Measurements from ENCODE around the gene CDKN2D. TPM values are rescaled to one million over a fixed set of nuclear protein-coding genes. Genes with fewer than 3 reads are reported as not detected.
A peak's percentile ranks its signal among the peaks of the same experiment; 100 is the strongest.

The CDKN2D gene
- total and polyA plus RNA-seq, 2 of the 13 experiments (the other 11 are each of a cell fraction or from before 2014, with no cell fraction given): 5.4 to 8.6 TPM

DNA sequence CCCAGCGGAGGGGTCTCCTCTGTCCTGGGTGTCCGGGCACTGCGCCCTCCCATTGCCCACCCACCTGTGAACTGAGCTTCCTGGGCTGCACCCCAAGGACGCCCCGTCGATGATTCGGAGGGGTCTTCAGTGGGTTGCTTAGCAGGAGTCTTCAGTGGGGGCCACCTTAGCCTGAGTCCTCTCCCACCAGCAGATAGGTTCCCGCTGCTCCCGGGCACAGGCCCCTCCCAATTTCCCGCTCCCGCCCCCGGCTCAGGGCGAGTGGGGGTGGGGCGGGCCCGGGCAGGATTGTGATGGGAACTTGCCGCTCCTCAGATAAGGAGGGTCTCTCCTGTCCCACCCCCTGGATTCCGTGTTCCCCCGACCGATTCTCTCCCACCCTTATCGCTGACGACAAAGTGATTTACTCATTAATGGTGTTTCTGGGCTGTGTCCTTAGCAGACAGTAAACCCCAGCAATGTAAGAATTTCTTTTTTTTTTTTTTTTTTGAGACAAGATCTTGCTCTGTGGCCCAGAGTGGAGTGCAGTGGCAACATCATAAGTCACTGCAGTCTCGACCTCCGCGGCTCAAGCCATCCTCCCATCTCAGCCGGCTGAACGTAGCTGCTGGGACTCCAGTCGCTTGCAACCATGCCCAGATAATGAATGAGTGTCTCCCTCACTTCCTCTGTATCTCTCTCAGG is 50.9 kb downstream of the CDKN2D start:
- H3K36me3 ChIP-seq (replicated peaks in 1 of 2; ENCODE audit: control insufficient read depth in 1 of 2, insufficient read depth in 2 of 2, low read length in 2 of 2): no peaks in the 10 kb centered on the region
- no peaks in the 10 kb centered on the region for H4K20me1 ChIP-seq (ENCODE audit: insufficient read depth, low read length)
- TF ChIP-seq NFE2 (CRISPR knock-in tag; IDR thresholded peaks at IDR 0.05): no peak
- TF ChIP-seq ZNF777 (CRISPR knock-in tag; IDR thresholded peaks at IDR 0.05): peak; percentile 84; the same call in 1 of the 2 replicates
- 0 out of 2 replicates have a peak, but pooled peaks have one; percentile 8 for TF ChIP-seq HNRNPL (IDR thresholded peaks at IDR 0.05; ENCODE audit: low read depth, low read length)
- TF ChIP-seq, protein P1, sequence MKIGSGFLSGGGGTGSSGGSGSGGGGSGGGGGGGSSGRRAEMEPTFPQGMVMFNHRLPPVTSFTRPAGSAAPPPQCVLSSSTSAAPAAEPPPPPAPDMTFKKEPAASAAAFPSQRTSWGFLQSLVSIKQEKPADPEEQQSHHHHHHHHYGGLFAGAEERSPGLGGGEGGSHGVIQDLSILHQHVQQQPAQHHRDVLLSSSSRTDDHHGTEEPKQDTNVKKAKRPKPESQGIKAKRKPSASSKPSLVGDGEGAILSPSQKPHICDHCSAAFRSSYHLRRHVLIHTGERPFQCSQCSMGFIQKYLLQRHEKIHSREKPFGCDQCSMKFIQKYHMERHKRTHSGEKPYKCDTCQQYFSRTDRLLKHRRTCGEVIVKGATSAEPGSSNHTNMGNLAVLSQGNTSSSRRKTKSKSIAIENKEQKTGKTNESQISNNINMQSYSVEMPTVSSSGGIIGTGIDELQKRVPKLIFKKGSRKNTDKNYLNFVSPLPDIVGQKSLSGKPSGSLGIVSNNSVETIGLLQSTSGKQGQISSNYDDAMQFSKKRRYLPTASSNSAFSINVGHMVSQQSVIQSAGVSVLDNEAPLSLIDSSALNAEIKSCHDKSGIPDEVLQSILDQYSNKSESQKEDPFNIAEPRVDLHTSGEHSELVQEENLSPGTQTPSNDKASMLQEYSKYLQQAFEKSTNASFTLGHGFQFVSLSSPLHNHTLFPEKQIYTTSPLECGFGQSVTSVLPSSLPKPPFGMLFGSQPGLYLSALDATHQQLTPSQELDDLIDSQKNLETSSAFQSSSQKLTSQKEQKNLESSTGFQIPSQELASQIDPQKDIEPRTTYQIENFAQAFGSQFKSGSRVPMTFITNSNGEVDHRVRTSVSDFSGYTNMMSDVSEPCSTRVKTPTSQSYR (CRISPR knock-in tag; IDR thresholded peaks at IDR 0.05; ENCODE audit: borderline replicate concordance): peak; percentile 27; the same call in 1 of the 2 replicates
- H3K4me1 ChIP-seq (ENCODE audit: insufficient read depth, low read length): peaks cover 48% of the 10 kb centered on the region
- no peak for DNase-seq (ENCODE audit: low spot score)
- ChIA-PET POLR2A (no interaction called here), CTCF (ENCODE audit: low intra/inter-chr PET ratio, low total read pairs) (no interaction called here)
- no peak for FAIRE-seq
- intact Hi-C loops (cut with micrococcal nuclease; ENCODE audit: unreplicated experiment) (no loop called here), in situ Hi-C loops (cut with HindIII; ENCODE audit: extremely low pct_ligation_motif_present, low pct_unique_long_range_greater_than_20kb) (no loop called here)
- no peak overlapping the region for H3K9ac ChIP-seq (ENCODE audit: insufficient read depth, low read depth, low read length)
- peak overlapping the region; percentile 26 to 66 (median 34); a peak in 5 of 6 replicates for H3K4me3 ChIP-seq (replicated peaks in 1 of 3; ENCODE audit: insufficient read depth in 1 of 3, low read depth in 2 of 3, low read length in 3 of 3)
- H3K9me3 ChIP-seq (ENCODE audit: low read length): no peaks in the 10 kb centered on the region
- H3K27ac ChIP-seq (ENCODE audit: extremely low read length, insufficient read depth, low read length): no peak overlapping the region
- H3K27me3 ChIP-seq (ENCODE audit: control insufficient read depth in 1 of 2, insufficient read depth in 2 of 2, low read length in 2 of 2): peaks cover 15 to 65% of the 10 kb centered on the region in 2 experiments
- no TSS peak for BruUV-seq (replicated peaks)
- no peak overlapping the region for H2AFZ ChIP-seq (ENCODE audit: low read length)
- 3% methylated on average over 13 of the region's 27 CpGs for WGBS (ENCODE audit: low lambda C conversion rate)
- peak overlapping the region; percentile 74 for H3K4me2 ChIP-seq (ENCODE audit: low read depth, low read length)
- no peaks in the 10 kb centered on the region for H3K79me2 ChIP-seq (ENCODE audit: insufficient read depth, low read length)
- ATAC-seq: peak; percentile 28; the same call in 1 of the 3 replicates

DNA sequence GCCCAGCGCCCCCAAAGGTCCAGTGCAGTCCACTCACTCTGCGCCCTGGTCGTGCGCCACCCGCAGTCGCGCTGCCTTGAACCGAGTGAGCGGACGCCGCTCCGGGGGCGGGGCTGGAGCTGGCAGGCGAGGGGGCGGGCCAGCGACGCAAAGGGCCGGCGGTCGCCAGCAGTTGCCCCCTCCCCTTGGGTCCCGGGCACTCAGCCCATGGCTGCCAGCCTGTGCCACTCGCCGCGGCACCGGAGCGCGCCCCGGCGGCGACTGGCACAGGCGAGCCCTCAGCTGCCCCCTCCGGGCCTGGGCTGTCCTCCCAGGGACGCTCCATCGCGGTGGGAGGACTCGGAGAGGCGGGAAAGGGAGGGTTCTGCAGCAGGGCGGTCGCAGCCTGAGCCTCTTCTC is 51.4 kb downstream of the CDKN2D start, which contains the start of gene S1PR5:
Gene S1PR5 (minus strand): TSS at position 87 of the 399 bp plus-strand sequence. CDS start 2,436 bp downstream, outside the sequence.
- WGBS (ENCODE audit: low lambda C conversion rate): no CpG with 5 or more reads among the region's 39 CpGs
- H2AFZ ChIP-seq (ENCODE audit: low read length): no peak within 1 kb of the TSS
- DNase-seq (ENCODE audit: low spot score): no peak
- FAIRE-seq: no peak
- H3K4me3 ChIP-seq (replicated peaks in 1 of 3; ENCODE audit: insufficient read depth in 1 of 3, low read depth in 2 of 3, low read length in 3 of 3): peak within 1 kb of the TSS; percentile 26 to 66 (median 34); a peak in 5 of 6 replicates
- ChIA-PET CTCF (ENCODE audit: low intra/inter-chr PET ratio, low total read pairs) (no interaction called here), POLR2A (no interaction called here)
- peak within 1 kb of the TSS; percentile 74 for H3K4me2 ChIP-seq (ENCODE audit: low read depth, low read length)
- H3K79me2 ChIP-seq (ENCODE audit: insufficient read depth, low read length): no peaks in the 10 kb centered on the region
- in situ Hi-C loops (cut with HindIII; ENCODE audit: extremely low pct_ligation_motif_present, low pct_unique_long_range_greater_than_20kb) (no loop called here), intact Hi-C loops (cut with micrococcal nuclease; ENCODE audit: unreplicated experiment) (no loop called here)
- H4K20me1 ChIP-seq (ENCODE audit: insufficient read depth, low read length): no peaks in the 10 kb centered on the region
- no TSS peak for BruUV-seq (replicated peaks)
- H3K36me3 ChIP-seq (replicated peaks in 1 of 2; ENCODE audit: control insufficient read depth in 1 of 2, insufficient read depth in 2 of 2, low read length in 2 of 2): no peaks in the 10 kb centered on the region
- no peak within 1 kb of the TSS for H3K9ac ChIP-seq (ENCODE audit: insufficient read depth, low read depth, low read length)
- peak; percentile 42 for ATAC-seq
- peaks cover 15 to 66% of the 10 kb centered on the region in 2 experiments for H3K27me3 ChIP-seq (ENCODE audit: control insufficient read depth in 1 of 2, insufficient read depth in 2 of 2, low read length in 2 of 2)
- H3K4me1 ChIP-seq (ENCODE audit: insufficient read depth, low read length): peaks cover 48% of the 10 kb centered on the region
- no peaks in the 10 kb centered on the region for H3K9me3 ChIP-seq (ENCODE audit: low read length)
- H3K27ac ChIP-seq (ENCODE audit: extremely low read length, insufficient read depth, low read length): no peak within 1 kb of the TSS
- TF ChIP-seq, protein P2, sequence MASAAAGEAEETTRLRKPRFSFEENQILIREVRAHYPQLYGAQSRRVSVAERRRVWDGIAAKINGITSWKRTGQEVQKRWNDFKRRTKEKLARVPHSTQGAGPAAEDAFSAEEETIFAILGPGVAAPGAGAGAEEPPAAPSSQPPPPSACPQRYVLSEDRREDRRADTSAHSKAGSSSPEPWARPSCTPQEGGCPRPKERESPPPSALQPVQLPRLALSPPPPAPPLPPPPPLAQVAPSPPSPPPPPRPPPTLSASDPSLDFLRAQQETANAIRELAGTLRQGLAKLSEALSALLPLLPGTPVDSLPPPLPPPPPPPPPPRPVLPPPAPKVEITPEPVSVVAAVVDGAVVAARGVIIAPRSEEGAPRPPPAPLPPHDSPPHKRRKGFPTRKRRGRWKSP (CRISPR knock-in tag; IDR thresholded peaks at IDR 0.05): peak; percentile 48; the same call in 1 of the 2 replicates
- TF ChIP-seq MTA1 (CRISPR knock-in tag; IDR thresholded peaks at IDR 0.05; ENCODE audit: borderline replicate concordance): 0 out of 2 replicates have a peak, but pooled peaks have one; percentile 18
- TF ChIP-seq, protein P3, sequence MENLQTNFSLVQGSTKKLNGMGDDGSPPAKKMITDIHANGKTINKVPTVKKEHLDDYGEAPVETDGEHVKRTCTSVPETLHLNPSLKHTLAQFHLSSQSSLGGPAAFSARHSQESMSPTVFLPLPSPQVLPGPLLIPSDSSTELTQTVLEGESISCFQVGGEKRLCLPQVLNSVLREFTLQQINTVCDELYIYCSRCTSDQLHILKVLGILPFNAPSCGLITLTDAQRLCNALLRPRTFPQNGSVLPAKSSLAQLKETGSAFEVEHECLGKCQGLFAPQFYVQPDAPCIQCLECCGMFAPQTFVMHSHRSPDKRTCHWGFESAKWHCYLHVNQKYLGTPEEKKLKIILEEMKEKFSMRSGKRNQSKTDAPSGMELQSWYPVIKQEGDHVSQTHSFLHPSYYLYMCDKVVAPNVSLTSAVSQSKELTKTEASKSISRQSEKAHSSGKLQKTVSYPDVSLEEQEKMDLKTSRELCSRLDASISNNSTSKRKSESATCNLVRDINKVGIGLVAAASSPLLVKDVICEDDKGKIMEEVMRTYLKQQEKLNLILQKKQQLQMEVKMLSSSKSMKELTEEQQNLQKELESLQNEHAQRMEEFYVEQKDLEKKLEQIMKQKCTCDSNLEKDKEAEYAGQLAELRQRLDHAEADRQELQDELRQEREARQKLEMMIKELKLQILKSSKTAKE (CRISPR knock-in tag; IDR thresholded peaks at IDR 0.05; ENCODE audit: borderline replicate concordance): no peak
- TF ChIP-seq HNRNPL (IDR thresholded peaks at IDR 0.05; ENCODE audit: low read depth, low read length): 0 out of 2 replicates have a peak, but pooled peaks have one; percentile 50

Data from HepG2 (cell line).